Pancreas (tissue), 10 donors: ENCODE measurements around the gene BCL2L1. TPM values are rescaled to one million over a fixed set of nuclear protein-coding genes. Genes with fewer than 3 reads are reported as not detected.
"Not testable (repeated sequence)": the region's sequence is repeated elsewhere in the genome, so short reads cannot be mapped to it uniquely, and the experiment has no call there.

Experiments
- ATAC-seq, 4 donors: fragments of 200-7000 bp; cut with Tn5 transposase; one replicate each; pipeline versions ENCODE4 v1.8.0 to v1.9.1; 2020; ENCODE audit warnings: mild to moderate bottlenecking in 4 of 4, moderate library complexity in 4 of 4
- DNase-seq, 6 donors: peaks; one replicate each; pipeline ENCODE4 v3.0.0-alpha.2; 2020
- FAIRE-seq: peaks from 2 replicates; lab custom pipeline; 2012; peaks lifted over from hg19 to GRCh38; lab: Jason Lieb, UNC
- H3K27ac ChIP-seq, 4 donors: fragments of 200-600 bp; sonication (generic); 1 replicate in 3 of 4; 2 replicates in 1 of 4; pipeline versions ENCODE4 v1.5.0 to v1.8.0; 2020
- H3K27me3 ChIP-seq, 4 donors: fragments of 200-600 bp; one replicate each; pipeline ENCODE4 v1.8.0; 2021
- H3K36me3 ChIP-seq, 3 donors: fragments of 200-600 bp; sonication (generic) in 1 of 3; one replicate each; pipeline versions ENCODE4 v1.5.0 to v1.8.0; 2020 to 2021
- H3K4me1 ChIP-seq, 3 donors: fragments of 200-600 bp; one replicate each; pipeline ENCODE4 v1.8.0; 2021
- H3K4me3 ChIP-seq, 4 donors: fragments of 200-600 bp; sonication (generic) in 2 of 4; one replicate each; pipeline versions ENCODE4 v1.5.0 to v1.8.0; 2020 to 2021
- H3K9me3 ChIP-seq, 4 donors: fragments of 200-600 bp; one replicate each; pipeline ENCODE4 v1.8.0; 2021
- WGBS, 2 donors: extraction: QIAGEN DNeasy Blood & Tissue Kit; methylation state at CpG; one replicate each; pipeline ENCODE4 v1.1.7; 2013; 5-methylcytosine and 5-hydroxymethylcytosine counted together
- intact Hi-C, 3 donors: fragments of 100-400 bp; cut with DNase I; formaldehyde crosslinking; loops; one replicate each; pipeline versions ENCODE4 v1.11.1 to v1.14.2; 2022
- polyA plus RNA-seq, 2 donors: library from polyadenylated mRNA; stranded (reverse); fragments of 200-250 nt; gene quantifications; one replicate each; pipeline ENCODE4 v1.2.3, GENCODE V29; 2013
- total RNA-seq, 6 donors: library from RNA; stranded (reverse); fragmentation: NEBNext Ultra II Directional in 4 of 6; extraction: Animal tissue kit (Norgen Biotek cat#: 25700) in 4 of 6; gene quantifications; one replicate each; pipeline versions ENCODE4 v1.2.1 to v1.2.4, GENCODE V29; 2021 to 2023
- TF ChIP-seq, protein P1 (sequence below), 4 donors: fragments of 200-600 bp; sonication (generic) in 3 of 4; IDR thresholded peaks; one replicate each; pipeline versions ENCODE4 v1.5.0 to v1.8.0; 2021; ENCODE audit warnings: antibody characterized with exemption in 4 of 4
- donor health status: healthy with polysubstance abuse.
- donor health status: DM: no; HTN: no; CAD: no; lungs with moderate emphysema.
- donor health status: DM: no; HTN: no; CAD: no.
- donor health status: control.
- donor health status: control.
- donor health status: Bipolar disorder and iron deficiency.
- donor health status: DM: yes; HTN: yes; CAD: no.
- donor health status: DM: no; HTN: no; CAD: no.
- donor health status: DM: no; HTN: no; CAD: no.
- donor health status: DM: yes; HTN: yes; CAD: no.

BCL2L1 gene
- total and polyA plus RNA-seq, 8 donors, result 27.3 to 59.8 (median 40.8) TPM

DNA sequence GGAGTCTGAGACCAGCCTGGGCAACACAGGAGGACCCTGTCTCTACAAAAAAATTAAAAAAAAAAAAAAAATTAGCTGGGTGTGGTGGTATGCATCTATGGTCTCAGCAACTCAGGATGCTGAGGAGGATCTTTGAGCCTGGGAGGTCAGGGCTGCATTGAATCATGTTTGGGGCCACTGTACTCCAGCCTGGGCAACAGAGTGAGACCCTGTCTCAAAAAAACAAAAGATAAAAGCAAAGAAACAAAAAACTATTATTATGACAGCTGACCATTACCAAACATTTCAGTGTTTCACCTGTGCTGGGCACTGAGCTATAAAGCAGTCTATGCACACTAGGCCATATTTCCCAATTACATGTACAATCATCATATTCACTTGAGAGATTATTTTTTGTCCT lies 49.2 kb downstream of the BCL2L1 start:
- H3K27ac ChIP-seq, result no peak overlapping the region
- H3K9me3 ChIP-seq, result no peaks in the 10 kb centered on the region
- DNase-seq, result no peak
- no peaks in the 10 kb centered on the region for H3K27me3 ChIP-seq
- intact Hi-C loops, result no loop called here
- TF ChIP-seq, protein P1, sequence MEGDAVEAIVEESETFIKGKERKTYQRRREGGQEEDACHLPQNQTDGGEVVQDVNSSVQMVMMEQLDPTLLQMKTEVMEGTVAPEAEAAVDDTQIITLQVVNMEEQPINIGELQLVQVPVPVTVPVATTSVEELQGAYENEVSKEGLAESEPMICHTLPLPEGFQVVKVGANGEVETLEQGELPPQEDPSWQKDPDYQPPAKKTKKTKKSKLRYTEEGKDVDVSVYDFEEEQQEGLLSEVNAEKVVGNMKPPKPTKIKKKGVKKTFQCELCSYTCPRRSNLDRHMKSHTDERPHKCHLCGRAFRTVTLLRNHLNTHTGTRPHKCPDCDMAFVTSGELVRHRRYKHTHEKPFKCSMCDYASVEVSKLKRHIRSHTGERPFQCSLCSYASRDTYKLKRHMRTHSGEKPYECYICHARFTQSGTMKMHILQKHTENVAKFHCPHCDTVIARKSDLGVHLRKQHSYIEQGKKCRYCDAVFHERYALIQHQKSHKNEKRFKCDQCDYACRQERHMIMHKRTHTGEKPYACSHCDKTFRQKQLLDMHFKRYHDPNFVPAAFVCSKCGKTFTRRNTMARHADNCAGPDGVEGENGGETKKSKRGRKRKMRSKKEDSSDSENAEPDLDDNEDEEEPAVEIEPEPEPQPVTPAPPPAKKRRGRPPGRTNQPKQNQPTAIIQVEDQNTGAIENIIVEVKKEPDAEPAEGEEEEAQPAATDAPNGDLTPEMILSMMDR (IDR thresholded peaks at IDR 0.05), result no peak
- peaks cover 0 to 5% (median 0%) of the 10 kb centered on the region in 3 donors for H3K36me3 ChIP-seq
- H3K4me1 ChIP-seq, result peaks cover 34 to 62% (median 49%) of the 10 kb centered on the region in 3 donors
- no peak for FAIRE-seq
- ATAC-seq, result no peak
- no peak overlapping the region for H3K4me3 ChIP-seq

DNA sequence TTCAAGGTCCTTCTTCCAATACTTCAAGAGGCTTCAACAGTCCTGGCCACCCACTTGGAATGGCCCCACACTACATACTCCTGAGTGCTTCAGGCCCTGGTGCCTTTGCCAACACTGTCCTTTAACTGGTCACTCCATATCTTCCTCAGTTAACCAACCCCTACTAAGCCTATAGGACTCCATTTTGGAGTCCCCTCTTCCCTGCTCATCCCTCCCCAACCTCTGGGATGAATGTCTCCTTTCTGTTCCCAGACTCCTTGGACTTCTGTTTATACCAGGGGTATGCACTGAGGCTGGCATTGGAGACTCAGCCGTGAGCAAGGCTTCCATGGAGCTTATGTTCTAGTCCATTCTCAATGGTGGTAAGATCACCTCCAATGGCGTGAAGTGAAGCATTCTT lies 51.3 kb downstream of the BCL2L1 start:
- H3K27ac ChIP-seq, result peak overlapping the region; percentile 82 to 93 (median 88)
- H3K4me3 ChIP-seq, result no peak overlapping the region
- TF ChIP-seq, protein P1 (IDR thresholded peaks at IDR 0.05), result no peak
- no peak for ATAC-seq
- FAIRE-seq, result no peak
- 98 to 100% methylated on average over 2 of the region's 2 CpGs for WGBS, 2 donors
- intact Hi-C loops, result no loop called here
- H3K27me3 ChIP-seq, result no peaks in the 10 kb centered on the region
- H3K36me3 ChIP-seq, result peaks cover 0 to 5% (median 0%) of the 10 kb centered on the region in 3 donors
- DNase-seq, result no peak
- H3K9me3 ChIP-seq, result no peaks in the 10 kb centered on the region
- peaks cover 36 to 53% (median 47%) of the 10 kb centered on the region in 3 donors for H3K4me1 ChIP-seq

DNA sequence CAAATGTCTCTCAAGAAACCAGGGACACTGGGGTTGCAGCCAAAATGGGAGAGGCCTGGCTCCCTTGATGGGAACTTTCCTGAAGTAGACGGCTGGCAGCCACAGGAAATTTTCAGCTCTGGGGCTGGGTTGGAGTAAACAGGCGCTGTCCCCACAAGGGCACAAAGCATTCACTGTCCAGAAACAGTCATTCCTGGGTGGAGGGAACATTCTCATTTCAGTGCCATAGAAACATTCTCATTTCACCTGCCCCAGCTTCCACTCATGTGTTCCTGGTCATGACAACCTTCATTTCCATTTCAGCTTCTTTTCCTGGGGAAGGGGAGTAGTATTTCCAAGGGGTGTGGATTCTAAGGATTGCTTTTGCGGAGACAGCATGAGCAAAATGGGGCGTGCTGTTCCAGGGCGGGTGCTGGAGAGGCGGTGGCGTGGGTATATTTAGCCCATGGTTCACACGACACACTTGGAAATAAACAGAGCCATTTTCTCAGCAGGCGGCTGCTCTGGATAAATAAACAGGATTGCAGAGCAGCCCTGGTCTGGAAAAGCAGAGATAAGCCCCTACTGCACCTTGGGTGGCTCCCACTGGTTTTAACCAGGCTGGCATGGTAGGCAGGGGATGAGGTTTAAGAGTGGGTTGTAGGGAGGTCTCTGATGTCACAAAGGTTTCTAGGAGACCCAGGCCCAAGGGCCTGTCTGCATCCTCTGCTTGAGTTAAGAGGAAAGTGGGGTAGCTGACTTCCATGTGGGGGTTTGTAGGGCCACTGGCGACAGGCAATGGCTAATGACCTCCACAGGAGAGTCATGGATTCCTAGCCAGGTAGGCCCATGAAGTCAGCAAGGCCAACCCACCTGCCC lies 52.1 kb downstream of the BCL2L1 start:
- Histone ChIP-seq H3K27me3 (no peaks in the 10 kb centered on the region), H3K27ac (peak overlapping the region; percentile 82 to 93 (median 88)), H3K4me1 (peaks cover 36 to 46% (median 42%) of the 10 kb centered on the region in 3 donors), H3K9me3 (no peaks in the 10 kb centered on the region), H3K36me3 (peaks cover 0 to 5% (median 0%) of the 10 kb centered on the region in 3 donors), H3K4me3 (no peak overlapping the region)
- TF ChIP-seq, protein P1 (IDR thresholded peaks at IDR 0.05), result no peak
- ATAC-seq (peak; percentile 81 to 88 (median 83)), FAIRE-seq (no peak), DNase-seq (peak; percentile 72 to 87 (median 82))
- 17 to 27% methylated on average over 10 of the region's 10 CpGs for WGBS, 2 donors
- intact Hi-C loops, result no loop called here

DNA sequence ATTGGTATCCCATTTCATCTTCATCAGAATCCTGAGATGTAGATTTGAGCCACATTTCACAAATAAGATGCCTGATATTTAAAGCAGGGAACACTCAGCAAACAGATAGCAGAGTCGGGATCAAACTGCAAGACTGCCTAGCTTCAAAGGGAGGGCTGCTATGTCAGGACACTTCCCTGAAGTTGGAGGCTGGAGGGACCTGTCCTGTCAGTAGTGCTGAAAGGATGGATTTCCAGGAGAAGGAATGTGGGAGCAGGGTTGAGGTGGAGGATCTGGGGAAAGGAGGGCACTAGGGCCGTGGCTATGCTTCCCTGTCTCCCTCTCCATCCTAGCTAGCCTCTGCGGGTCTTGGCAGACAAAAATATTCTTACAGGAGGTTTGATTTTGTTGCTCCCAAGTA lies 52.8 kb downstream of the BCL2L1 start:
- FAIRE-seq, result no peak
- Histone ChIP-seq H3K36me3 (peaks cover 0 to 5% (median 0%) of the 10 kb centered on the region in 3 donors), H3K27me3 (no peaks in the 10 kb centered on the region), H3K4me3 (no peak overlapping the region), H3K27ac (peak overlapping the region; percentile 82 to 93 (median 88)), H3K9me3 (no peaks in the 10 kb centered on the region), H3K4me1 (peaks cover 38 to 43% (median 39%) of the 10 kb centered on the region in 3 donors)
- intact Hi-C loops, result loop anchor here in 1 of 3 donors (5.0 kb wide), 1 partner anchor 52 kb away; the partner anchor contains the start of gene BCL2L1
- DNase-seq, result no peak
- 32 to 39% methylated on average over 3 of the region's 3 CpGs for whole genome bisulfite sequencing, 2 donors
- ATAC-seq, result peak in 3 of 4 donors; percentile 1 to 3 (median 3)
- TF ChIP-seq, protein P1 (IDR thresholded peaks at IDR 0.05), result no peak

DNA sequence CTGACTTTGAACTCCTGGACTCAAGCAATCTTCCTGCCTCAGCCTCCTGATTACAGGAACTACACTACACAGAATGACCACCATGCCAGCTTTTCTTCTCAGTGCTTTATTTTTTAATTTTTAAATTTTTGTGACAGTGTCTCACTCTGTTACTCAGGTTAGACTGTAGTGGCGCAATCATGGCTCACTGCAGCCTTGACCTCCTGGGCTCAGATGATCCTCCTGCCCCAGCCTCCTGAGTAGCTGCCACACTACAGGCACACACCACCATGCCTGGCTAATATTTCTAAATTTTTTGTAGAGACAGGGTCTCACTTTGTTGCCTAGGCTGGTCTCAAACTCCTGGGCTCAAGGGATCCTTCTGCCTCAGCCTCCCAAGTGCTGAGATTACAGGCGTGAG lies 53.7 kb downstream of the BCL2L1 start:
- not testable (repeated sequence) for H3K36me3 ChIP-seq, FAIRE-seq, H3K4me3 ChIP-seq, H3K27me3 ChIP-seq, DNase-seq, ATAC-seq, H3K9me3 ChIP-seq
- Histone ChIP-seq H3K4me1 (peaks cover 47 to 48% (median 48%) of the 10 kb centered on the region in 3 donors), H3K27ac (peak overlapping the region in 2 of 4 donors; percentile 87 to 93)
- intact Hi-C loops, result loop anchor here in 1 of 3 donors (5.0 kb wide), 1 partner anchor 53 kb away; the partner anchor contains the start of gene BCL2L1
- WGBS, 2 donors, result 94 to 100% methylated on average over 2 of the region's 2 CpGs
